HG02852 (cell line): ENCODE measurements around the gene KRTCAP2.
"Not testable (repeated sequence)": the region's sequence is repeated elsewhere in the genome, so short reads cannot be mapped to it uniquely, and the experiment has no call there.

Experiments
- ATAC-seq: cut with Tn5 transposase; IDR thresholded peaks from one replicate; pipeline ENCODE4 v1.9.1; 2021; ENCODE audit warnings: mild to moderate bottlenecking, moderate library complexity; ENCODE audit not compliant: unreplicated experiment

KRTCAP2 gene

GRCh38 chr1:155170806-155171205, 2.3 kb downstream of the KRTCAP2 start:
- no peak for ATAC-seq

GRCh38 chr1:155170101-155170785, 2.9 kb downstream of the KRTCAP2 start:
- no peak for ATAC-seq

GRCh38 chr1:155169541-155169940, 3.6 kb downstream of the KRTCAP2 start:
- ATAC-seq, result no peak

GRCh38 chr1:155168456-155169210, 4.5 kb downstream of the KRTCAP2 start:
- no peak for ATAC-seq

- not testable (repeated sequence) for ATAC-seq
Observed at GRCh38 chr1:155168105-155168445, 5.0 kb downstream of the KRTCAP2 start.

- no peak for ATAC-seq
Observed at GRCh38 chr1:155167166-155168104, 5.7 kb downstream of the KRTCAP2 start.

- ATAC-seq, result no peak
Observed at GRCh38 chr1:155166471-155167165, 6.5 kb downstream of the KRTCAP2 start.

- ATAC-seq, result no peak
Observed at GRCh38 chr1:155166051-155166470, 7.0 kb downstream of the KRTCAP2 start.

- not testable (repeated sequence) for ATAC-seq
Observed at GRCh38 chr1:155164625-155165024, 8.5 kb downstream of the KRTCAP2 start.

GRCh38 chr1:155163785-155164184, 9.3 kb downstream of the KRTCAP2 start:
- not testable (repeated sequence) for ATAC-seq

GRCh38 chr1:155162631-155163030, 10.5 kb downstream of the KRTCAP2 start:
- ATAC-seq, result not testable (repeated sequence)

- ATAC-seq, result no peak
Observed at GRCh38 chr1:155160128-155160527, 13.0 kb downstream of the KRTCAP2 start.

- ATAC-seq, result no peak
Observed at GRCh38 chr1:155158991-155159390, 14.1 kb downstream of the KRTCAP2 start.

- ATAC-seq, result not testable (repeated sequence)
Observed at GRCh38 chr1:155155996-155156643, 17.0 kb downstream of the KRTCAP2 start.

GRCh38 chr1:155145491-155145890, 27.6 kb downstream of the KRTCAP2 start:
- ATAC-seq, result no peak

- no peak for ATAC-seq
Observed at GRCh38 chr1:155141749-155142148, 31.4 kb downstream of the KRTCAP2 start.

GRCh38 chr1:155140630-155140953, 32.5 kb downstream of the KRTCAP2 start:
- ATAC-seq, result no peak

GRCh38 chr1:155139895-155140629, 33.0 kb downstream of the KRTCAP2 start, which contains the start of gene DPM3:
DPM3 (minus strand) TSS chr1:155140531; CDS start chr1:155140240, 291 bp downstream.
- ATAC-seq, result peak; percentile 68

- ATAC-seq, result no peak
Observed at GRCh38 chr1:155137154-155137949, 35.8 kb downstream of the KRTCAP2 start.
